GM12801 (cell line): Measurements from ENCODE around the gene ABR.

Source experiments
- CTCF ChIP-seq: IDR thresholded peaks from one replicate; pipeline ENCODE4 v1.5.1; 2011; ENCODE audit warnings: control low read depth; ENCODE audit not compliant: insufficient read length; ENCODE audit errors: extremely low read depth

Gene ABR

GRCh38 chr17:1169221-1169928 lies 10.4 kb downstream of the ABR start:
- no peak for TF ChIP-seq CTCF

GRCh38 chr17:1168533-1169220 lies 11.1 kb downstream of the ABR start:
- no peak for TF ChIP-seq CTCF

GRCh38 chr17:1166276-1166675 lies 13.5 kb downstream of the ABR start:
- TF ChIP-seq CTCF: no peak

GRCh38 chr17:1165836-1166235 lies 13.9 kb downstream of the ABR start:
- TF ChIP-seq CTCF: no peak

GRCh38 chr17:1164935-1165556 lies 14.7 kb downstream of the ABR start:
- no peak for TF ChIP-seq CTCF

GRCh38 chr17:1162116-1162855 lies 17.5 kb downstream of the ABR start:
- no peak for TF ChIP-seq CTCF

GRCh38 chr17:1160591-1161390 lies 19.0 kb downstream of the ABR start:
- TF ChIP-seq CTCF: no peak
